HG03103 (cell line): ENCODE measurements around the gene SAMD4B.

Experiments
- ATAC-seq: cut with Tn5 transposase; IDR thresholded peaks from one replicate; pipeline ENCODE4 v1.9.1; 2021; ENCODE audit warnings: low read depth; ENCODE audit not compliant: unreplicated experiment

The SAMD4B gene

DNA sequence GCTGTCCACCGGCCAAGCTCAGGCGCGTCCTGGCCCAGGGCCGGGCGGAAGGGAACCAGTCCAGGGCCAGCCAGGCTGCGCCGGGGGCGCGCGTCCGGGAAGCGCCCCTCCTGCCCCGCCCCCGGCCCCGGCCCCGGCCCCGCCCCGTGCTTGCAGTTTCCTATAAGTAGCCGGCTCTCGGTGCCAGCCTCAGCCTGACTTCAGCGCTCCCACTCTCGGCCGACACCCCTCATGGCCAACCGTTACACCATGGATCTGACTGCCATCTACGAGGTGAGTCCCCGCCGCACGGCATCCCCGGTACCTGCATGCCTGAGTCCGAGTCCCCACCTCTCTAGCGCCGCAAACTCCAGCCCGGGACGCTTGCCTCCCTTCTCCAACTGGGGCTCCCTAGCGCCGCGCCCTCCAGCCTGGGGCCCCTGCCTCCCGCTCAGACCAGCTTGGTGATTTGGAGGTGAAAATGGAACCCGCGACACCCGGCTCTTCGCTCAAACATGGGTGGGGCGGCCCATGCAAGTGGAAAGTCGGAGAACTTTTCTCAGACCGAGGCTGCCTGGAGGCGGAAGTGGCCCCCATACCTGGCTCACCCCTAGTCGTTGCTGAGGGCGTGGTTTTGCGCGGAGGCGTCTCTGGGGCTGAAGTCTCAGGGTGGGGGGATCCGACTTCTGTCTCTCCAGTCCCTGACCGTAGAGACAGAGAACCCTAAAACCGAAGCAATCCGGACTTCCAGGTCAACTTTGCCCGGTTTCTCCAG lies 64.6 kb downstream of the SAMD4B start, which contains the start of gene ZFP36:
Gene ZFP36 (plus strand): TSS at position 192 of the 754 bp plus-strand sequence. CDS start 58 bp downstream, at position 250.
- ATAC-seq: no peak

GRCh38 chr19:39407410-39407659 lies 65.1 kb downstream of the SAMD4B start:
- no peak for ATAC-seq

GRCh38 chr19:39407660-39408391 lies 65.6 kb downstream of the SAMD4B start:
- no peak for ATAC-seq

- ATAC-seq: no peak
Observed at GRCh38 chr19:39408392-39409207, 66.4 kb downstream of the SAMD4B start.

- no peak for ATAC-seq
Observed at GRCh38 chr19:39409208-39410016, 67.2 kb downstream of the SAMD4B start.

GRCh38 chr19:39410017-39410830 lies 68.0 kb downstream of the SAMD4B start:
- ATAC-seq: no peak

DNA sequence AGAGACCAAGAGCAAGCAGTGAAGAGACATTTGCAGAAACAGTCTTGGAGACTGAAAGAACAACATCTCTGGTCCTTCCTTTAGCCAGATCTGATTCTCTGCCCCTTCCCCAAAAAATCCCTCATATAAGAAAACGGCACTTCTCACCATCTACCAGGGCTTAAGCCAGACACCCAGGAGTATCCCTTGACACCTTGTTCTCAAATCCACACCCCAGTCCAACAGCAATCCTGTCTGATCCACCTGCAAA lies 68.5 kb downstream of the SAMD4B start:
- no peak for ATAC-seq

GRCh38 chr19:39411081-39411831 lies 69.0 kb downstream of the SAMD4B start:
- no peak for ATAC-seq

- peak; percentile 20 for ATAC-seq
Observed at GRCh38 chr19:39411832-39412099, 69.5 kb downstream of the SAMD4B start.

GRCh38 chr19:39412100-39412866 lies 70.1 kb downstream of the SAMD4B start, which contains the start of gene PLEKHG2:
TSS of gene PLEKHG2 (plus strand) at chr19:39412669. CDS start at chr19:39414087, 1,418 bp downstream.
- ATAC-seq: peak; percentile 47

DNA sequence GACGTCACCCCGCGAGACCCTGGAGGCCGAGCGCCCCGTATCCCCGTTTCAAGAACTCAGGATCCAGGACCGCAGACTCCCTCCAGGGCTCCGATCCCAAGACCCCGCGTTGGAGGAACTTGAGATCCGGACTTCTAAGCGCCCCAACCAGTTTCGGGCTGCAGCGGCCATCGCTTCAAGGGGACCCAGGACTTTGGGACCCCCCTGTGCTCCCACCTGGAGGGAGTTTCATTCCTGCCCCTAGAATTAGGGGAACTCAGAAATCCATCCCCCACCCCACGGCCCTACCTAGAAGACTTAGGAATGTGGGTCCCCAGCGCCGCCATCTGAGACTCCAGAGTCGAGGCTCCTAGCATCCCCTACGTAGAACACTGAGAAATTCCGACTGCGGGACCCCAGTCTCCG lies 70.6 kb downstream of the SAMD4B start:
- no peak for ATAC-seq

GRCh38 chr19:39413272-39413910 lies 71.2 kb downstream of the SAMD4B start:
- ATAC-seq: no peak

DNA sequence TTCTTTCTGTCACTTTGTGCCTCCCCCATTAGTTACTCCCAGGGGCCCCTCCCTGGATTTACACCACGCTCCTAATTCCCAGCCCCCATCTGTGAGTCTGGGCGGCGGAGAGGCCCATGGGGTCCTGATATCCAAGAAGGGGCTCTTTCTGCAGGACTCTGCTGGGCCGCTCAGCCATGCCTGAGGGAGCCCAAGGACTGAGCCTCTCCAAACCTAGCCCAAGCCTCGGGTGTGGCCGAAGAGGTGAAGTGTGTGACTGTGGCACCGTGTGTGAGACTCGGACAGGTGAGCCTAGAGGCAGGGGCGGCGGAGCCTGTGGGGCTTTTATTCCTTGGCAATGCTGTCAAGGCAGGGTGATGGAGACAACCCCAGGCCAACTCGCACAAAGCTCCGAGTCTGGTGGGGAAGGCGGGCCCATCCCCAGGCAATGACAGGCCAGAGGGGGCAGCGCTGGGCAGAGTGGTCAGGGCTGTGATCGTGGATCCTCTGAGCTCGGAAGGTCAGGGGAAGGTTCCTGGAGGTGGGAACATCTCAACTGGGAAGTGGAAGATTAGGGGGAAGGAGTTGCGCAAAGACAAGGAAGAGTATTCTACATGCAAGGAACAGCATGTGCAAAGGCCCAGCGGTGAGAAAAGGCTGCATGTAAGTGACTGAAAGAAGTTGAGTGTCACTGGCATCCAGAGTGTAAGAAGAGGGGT lies 71.8 kb downstream of the SAMD4B start:
- ATAC-seq: no peak

- no peak for ATAC-seq
Observed at GRCh38 chr19:39415111-39416046, 73.2 kb downstream of the SAMD4B start.

DNA sequence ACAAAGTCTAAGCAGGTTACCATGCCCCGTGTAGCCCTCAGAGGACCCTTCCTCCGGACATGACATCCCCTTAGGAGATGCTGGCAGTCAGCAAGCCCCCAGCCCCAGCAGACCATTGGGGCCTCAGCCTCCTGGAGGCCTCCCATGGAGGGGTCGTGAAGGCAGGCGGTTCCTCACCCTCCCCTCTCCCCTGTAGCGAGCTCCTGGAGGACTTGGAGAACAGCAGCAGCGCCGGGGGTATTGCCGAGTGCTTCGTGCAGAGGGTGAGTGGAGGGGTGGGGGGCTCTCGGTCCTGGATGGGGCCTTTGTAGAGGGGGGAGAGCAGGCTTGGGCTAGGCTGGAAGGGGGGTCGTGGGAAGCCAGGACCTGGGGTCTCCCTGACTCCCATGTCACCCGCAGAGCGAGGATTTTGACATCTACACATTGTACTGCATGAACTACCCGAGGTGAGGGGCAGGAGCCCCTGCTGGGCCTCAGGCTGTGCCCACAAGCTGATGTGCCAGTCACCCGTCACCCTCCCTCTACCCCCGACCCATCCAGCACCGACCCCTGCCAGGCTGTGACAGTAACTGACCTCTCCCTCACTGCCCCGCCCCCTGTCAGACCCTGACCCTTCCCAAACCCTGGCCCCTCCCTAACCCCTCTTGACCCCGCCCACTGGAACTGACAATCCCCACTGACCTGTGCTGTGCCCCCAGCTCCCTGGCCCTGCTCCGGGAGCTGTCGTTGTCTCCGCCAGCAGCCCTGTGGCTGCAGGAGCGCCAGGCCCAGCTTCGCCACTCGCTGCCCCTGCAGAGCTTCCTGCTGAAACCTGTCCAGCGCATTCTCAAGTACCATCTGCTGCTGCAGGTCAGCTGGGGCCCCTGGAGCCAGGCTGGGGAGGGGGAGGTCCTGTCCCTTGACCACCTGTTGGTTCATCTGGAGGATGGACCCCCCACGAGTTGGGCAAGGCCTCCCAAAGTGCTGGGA lies 74.2 kb downstream of the SAMD4B start:
- no peak for ATAC-seq
